Sigmoid colon (tissue), 4 donors: ENCODE measurements around the gene TDRKH.
"Not testable (repeated sequence)": the region's sequence is repeated elsewhere in the genome, so short reads cannot be mapped to it uniquely, and the experiment has no call there.

Source experiments
- POLR2A ChIP-seq, 2 donors: fragments of 450-650 bp; IDR thresholded peaks; one replicate each; pipeline ENCODE4 v1.6.1; 2016; ENCODE audit warnings: antibody characterized with exemption in 2 of 2, mild to moderate bottlenecking in 2 of 2, moderate library complexity in 2 of 2
- POLR2AphosphoS5 ChIP-seq, 4 donors: sonication (generic); formaldehyde crosslinking; IDR thresholded peaks; one replicate each; pipeline ENCODE4 v1.6.1; 2017; ENCODE audit warnings: antibody characterized with exemption in 4 of 4
- TF ChIP-seq, protein P1 (sequence below), 4 experiments: fragments of 450-650 bp in 3 of 4; fragments of 200-600 bp in 1 of 4; IDR thresholded peaks; one replicate each; pipeline ENCODE4 v1.5.1; 2016 to 2019; ENCODE audit warnings: antibody characterized with exemption in 4 of 4, mild to moderate bottlenecking in 3 of 4, moderate library complexity in 2 of 4

DNA sequence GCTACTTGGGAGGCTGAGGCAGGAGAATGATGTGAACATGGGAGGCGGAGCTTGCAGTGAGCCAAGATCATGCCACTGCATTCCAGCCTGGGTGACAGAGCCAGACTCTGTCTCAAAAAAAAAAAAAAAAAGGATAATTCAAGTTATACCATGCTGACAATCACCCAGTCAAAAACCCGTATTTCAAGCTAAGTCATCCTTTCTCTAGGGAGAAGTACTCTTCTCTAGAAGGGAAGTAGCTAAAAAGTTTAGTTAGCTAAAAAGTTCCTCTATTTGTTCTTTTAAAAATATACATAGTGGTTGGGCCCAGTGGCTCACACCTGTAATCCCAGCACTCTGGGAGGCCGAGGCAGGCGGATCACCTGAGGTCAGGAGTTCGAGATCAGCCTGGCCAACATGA lies 9.6 kb downstream of the TDRKH start:
- TF ChIP-seq, protein P1, sequence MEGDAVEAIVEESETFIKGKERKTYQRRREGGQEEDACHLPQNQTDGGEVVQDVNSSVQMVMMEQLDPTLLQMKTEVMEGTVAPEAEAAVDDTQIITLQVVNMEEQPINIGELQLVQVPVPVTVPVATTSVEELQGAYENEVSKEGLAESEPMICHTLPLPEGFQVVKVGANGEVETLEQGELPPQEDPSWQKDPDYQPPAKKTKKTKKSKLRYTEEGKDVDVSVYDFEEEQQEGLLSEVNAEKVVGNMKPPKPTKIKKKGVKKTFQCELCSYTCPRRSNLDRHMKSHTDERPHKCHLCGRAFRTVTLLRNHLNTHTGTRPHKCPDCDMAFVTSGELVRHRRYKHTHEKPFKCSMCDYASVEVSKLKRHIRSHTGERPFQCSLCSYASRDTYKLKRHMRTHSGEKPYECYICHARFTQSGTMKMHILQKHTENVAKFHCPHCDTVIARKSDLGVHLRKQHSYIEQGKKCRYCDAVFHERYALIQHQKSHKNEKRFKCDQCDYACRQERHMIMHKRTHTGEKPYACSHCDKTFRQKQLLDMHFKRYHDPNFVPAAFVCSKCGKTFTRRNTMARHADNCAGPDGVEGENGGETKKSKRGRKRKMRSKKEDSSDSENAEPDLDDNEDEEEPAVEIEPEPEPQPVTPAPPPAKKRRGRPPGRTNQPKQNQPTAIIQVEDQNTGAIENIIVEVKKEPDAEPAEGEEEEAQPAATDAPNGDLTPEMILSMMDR (IDR thresholded peaks at IDR 0.05): not testable (repeated sequence)
- TF ChIP-seq POLR2AphosphoS5, POLR2A (IDR thresholded peaks at IDR 0.05): not testable (repeated sequence)
